AG04450 (cell line): ENCODE measurements around the gene SMIM14. TPM values are rescaled to one million over a fixed set of nuclear protein-coding genes. Genes with fewer than 3 reads are reported as not detected.
"Not testable (repeated sequence)": the region's sequence is repeated elsewhere in the genome, so short reads cannot be mapped to it uniquely, and the experiment has no call there.

ENCODE experiments used
- CTCF ChIA-PET: fragments of 300-600, 350-600 bp; formaldehyde crosslinking; extraction: SDS; loops from one replicate; lab custom pipeline; 2022; ENCODE audit warnings: antibody characterized with exemption, inconsistent platforms; lab: Charles Lee
- POLR2A ChIA-PET: fragments of 350-600 bp; formaldehyde crosslinking; extraction: SDS; loops from one replicate; lab custom pipeline; 2021; ENCODE audit warnings: antibody characterized with exemption, inconsistent platforms; lab: Yijun Ruan, JAX
- DNase-seq: peaks from one replicate; pipeline ENCODE4 v3.0.0-alpha.2; 2011; ENCODE audit warnings: low read depth, low spot score
- H3K27ac ChIP-seq: one replicate; pipeline ENCODE4 v1.5.1; 2012; ENCODE audit warnings: low read depth, low read length, control low read depth
- H3K27me3 ChIP-seq: one replicate; pipeline ENCODE4 v1.6.0; 2012; ENCODE audit warnings: low read length; ENCODE audit not compliant: control insufficient read depth, insufficient read depth
- H3K4me3 ChIP-seq: 2 replicates; pipeline ENCODE4 v1.5.1; 2011; ENCODE audit warnings: mild to moderate bottlenecking, low read depth, low read length, control low read depth
- H3K9me3 ChIP-seq: 2 replicates; pipeline ENCODE4 v1.5.1; 2012; ENCODE audit warnings: low read length; ENCODE audit not compliant: control insufficient read depth, insufficient read depth
- CTCF ChIP-seq: IDR thresholded peaks from 2 replicates; pipeline ENCODE4 v1.5.1; 2011; ENCODE audit warnings: low read depth, low read length, control low read depth, inconsistent platforms
- polyA plus RNA-seq: library from polyadenylated mRNA; depleted of rRNA; stranded (reverse); fragments of >200 nt; gene quantifications from 2 replicates; pipeline ENCODE4 v1.2.3, GENCODE V29; 2011

SMIM14 gene
- polyA plus RNA-seq, 1 experiment = 53.7 TPM

GRCh38 chr4:39541987-39542610 is 96.6 kb downstream of the SMIM14 start:
- H3K27me3 ChIP-seq = no peaks in the 10 kb centered on the region
- no peak for TF ChIP-seq CTCF
- ChIA-PET POLR2A (interaction anchor here (0.6 to 1.8 kb wide), 4 partner anchors 15 to 171 kb away, joined by 3 to 20 read pairs (median 5); partner anchors contain the start of genes SMIM14 and UGDH), CTCF (interaction anchor here (1.6 kb wide), 1 partner anchor 436 kb away, joined by 4 read pairs; no protein-coding TSS in a partner anchor)
- no peak overlapping the region for H3K27ac ChIP-seq
- no peak overlapping the region for H3K4me3 ChIP-seq
- no peak for DNase-seq
- peaks cover 6% of the 10 kb centered on the region for H3K9me3 ChIP-seq

GRCh38 chr4:39539089-39539611 is 99.5 kb downstream of the SMIM14 start:
- H3K27me3 ChIP-seq = no peaks in the 10 kb centered on the region
- no peak for DNase-seq
- H3K27ac ChIP-seq = no peak overlapping the region
- H3K9me3 ChIP-seq = peaks cover 4% of the 10 kb centered on the region
- no peak overlapping the region for H3K4me3 ChIP-seq
- ChIA-PET CTCF (interaction anchor here (0.7 kb wide), 1 partner anchor 70 kb away, joined by 3 read pairs; no protein-coding TSS in a partner anchor), POLR2A (no interaction called here)
- TF ChIP-seq CTCF = no peak

DNA sequence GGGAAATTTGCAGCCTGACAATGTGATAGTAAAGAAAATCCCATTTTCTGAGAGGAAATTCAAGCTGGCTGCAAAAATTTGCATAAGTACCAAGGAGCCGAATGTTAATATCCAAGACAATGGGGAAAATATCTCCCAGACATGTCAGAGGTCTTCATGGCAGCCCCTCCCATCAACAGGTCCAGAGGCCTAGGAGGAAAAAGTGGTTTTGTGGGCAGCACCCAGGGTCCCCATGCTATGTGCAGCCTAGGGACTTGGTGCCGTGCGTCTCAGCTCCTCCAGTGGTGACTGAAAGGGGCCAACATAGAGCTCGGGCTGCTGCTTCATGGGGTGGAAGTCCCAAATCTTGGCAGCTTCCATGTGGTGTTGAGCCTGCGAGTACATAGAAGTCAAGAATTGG is 105.1 kb downstream of the SMIM14 start:
- Histone ChIP-seq H3K4me3 (no peak overlapping the region), H3K9me3 (peaks cover 13% of the 10 kb centered on the region), H3K27me3 (no peaks in the 10 kb centered on the region), H3K27ac (no peak overlapping the region)
- no peak for TF ChIP-seq CTCF
- ChIA-PET CTCF (no interaction called here), POLR2A (no interaction called here)
- DNase-seq = no peak

- H3K27me3 ChIP-seq, H3K27ac ChIP-seq, POLR2A ChIA-PET, CTCF ChIA-PET, H3K4me3 ChIP-seq, DNase-seq: not testable (repeated sequence)
- H3K9me3 ChIP-seq = peaks cover 13% of the 10 kb centered on the region
Observed at GRCh38 chr4:39532237-39532636, 106.4 kb downstream of the SMIM14 start.

- POLR2A ChIA-PET = no interaction called here
- no peak for TF ChIP-seq CTCF
- CTCF ChIA-PET = no interaction called here
Observed at GRCh38 chr4:39530682-39531081, 108.0 kb downstream of the SMIM14 start.

More at GRCh38 chr4:39530682-39531081, 108.0 kb downstream of the SMIM14 start:
- Histone ChIP-seq H3K9me3 (peaks cover 13% of the 10 kb centered on the region), H3K27me3 (no peaks in the 10 kb centered on the region), H3K4me3 (no peak overlapping the region), H3K27ac (no peak overlapping the region)
- no peak for DNase-seq
